GM19239 (cell line): Measurements from ENCODE around the gene GPR50.

ENCODE experiments used
- DNase-seq: peaks from one replicate; pipeline ENCODE4 v3.0.0; 2011; ENCODE audit warnings: low spot score; ENCODE audit not compliant: insufficient read length
- FAIRE-seq: peaks from 2 replicates; lab custom pipeline; 2011; peaks lifted over from hg19 to GRCh38; lab: Jason Lieb, UNC

Gene GPR50

DNA sequence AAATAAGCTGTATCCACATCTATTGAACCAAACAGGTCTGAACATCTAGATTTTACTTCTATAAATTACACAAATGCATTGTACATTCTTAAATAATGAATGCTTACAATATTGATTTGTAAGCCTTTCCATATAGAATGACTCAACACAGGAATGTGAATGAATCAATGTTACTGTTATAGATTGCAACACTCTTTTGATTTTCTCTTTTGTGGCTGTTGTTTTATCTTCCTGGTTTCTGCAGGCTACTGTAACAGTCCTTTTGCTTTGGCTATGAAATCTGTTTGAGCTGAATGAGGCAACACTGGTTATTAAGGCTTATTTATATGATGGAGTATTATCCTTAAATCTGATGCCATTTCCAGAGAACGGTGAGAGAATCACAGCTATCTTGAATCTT is 49.5 kb downstream of the GPR50 start:
- no peak for FAIRE-seq

DNA sequence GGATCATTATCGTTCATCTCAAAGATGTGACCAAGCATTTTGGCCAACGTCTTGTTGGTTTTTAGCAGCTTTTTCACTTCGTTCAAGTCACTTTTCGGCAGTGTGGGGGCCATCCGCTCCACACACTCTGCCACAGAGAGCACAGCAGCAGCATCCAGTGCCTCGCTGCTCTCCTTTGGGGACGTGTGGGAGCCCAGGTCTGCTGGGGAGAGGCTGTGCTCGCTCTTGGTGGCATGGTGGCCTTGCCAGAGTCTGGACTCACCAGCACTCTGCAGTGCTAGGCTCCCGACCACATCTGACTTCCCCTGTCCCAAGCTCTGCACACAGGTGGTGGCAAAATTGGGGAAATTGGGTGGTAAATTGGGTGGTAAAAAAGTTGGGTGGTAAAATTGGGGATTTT is 50.6 kb downstream of the GPR50 start:
- FAIRE-seq: no peak
- DNase-seq: no peak

More for the DNA sequence above, 49.5 kb downstream of the GPR50 start:
- DNase-seq: no peak

- DNase-seq: no peak
- no peak for FAIRE-seq
These were observed 51.2 kb downstream of the GPR50 start for GRCh38 chrX:151227627-151228026.

GRCh38 chrX:151228935-151229334 is 52.6 kb downstream of the GPR50 start:
- DNase-seq: no peak
- FAIRE-seq: no peak
